Lower lobe of right lung (tissue), 2 donors: ENCODE results near the gene GRID1. TPM values are rescaled to one million over a fixed set of nuclear protein-coding genes. Genes with fewer than 3 reads are reported as not detected.

ENCODE experiments used
- ATAC-seq, 2 donors: fragments of 200-7000 bp; cut with Tn5 transposase; one replicate each; pipeline ENCODE4 v1.9.1; 2020 to 2022; ENCODE audit warnings: mild to moderate bottlenecking in 2 of 2, moderate library complexity in 2 of 2
- DNase-seq: peaks from one replicate; pipeline ENCODE4 v3.0.0-alpha.2; 2020
- H3K27ac ChIP-seq: fragments of 200-600 bp; one replicate; pipeline ENCODE4 v1.8.0; 2022
- H3K27me3 ChIP-seq: fragments of 200-600 bp; one replicate; pipeline ENCODE4 v1.8.0; 2022; ENCODE audit warnings: low read depth
- H3K36me3 ChIP-seq: fragments of 200-600 bp; one replicate; pipeline ENCODE4 v1.8.0; 2022; ENCODE audit warnings: mild to moderate bottlenecking
- H3K4me1 ChIP-seq: fragments of 200-600 bp; one replicate; pipeline ENCODE4 v1.8.0; 2022
- H3K4me3 ChIP-seq: fragments of 200-600 bp; one replicate; pipeline ENCODE4 v1.8.0; 2022; ENCODE audit warnings: mild to moderate bottlenecking
- H3K9me3 ChIP-seq: fragments of 200-600 bp; one replicate; pipeline ENCODE4 v1.8.0; 2022
- intact Hi-C: fragments of 100-400 bp; cut with DNase I; formaldehyde crosslinking; loops from one replicate; pipeline ENCODE4 v1.11.0; 2022
- total RNA-seq: library from RNA; stranded (reverse); fragmentation: NEBNext Ultra II Directional; extraction: Animal tissue kit (Norgen Biotek cat#: 25700); gene quantifications from one replicate; pipeline ENCODE4 v1.2.1, GENCODE V29; 2021
- TF ChIP-seq, protein P1 (sequence below): fragments of 200-600 bp; IDR thresholded peaks from one replicate; pipeline ENCODE4 v1.8.0; 2022; ENCODE audit warnings: antibody characterized with exemption, mild to moderate bottlenecking
- donor health status: DM: no; HTN: yes; CAD: no; lungs with severe emphysema.

The GRID1 gene
- total RNA-seq, 1 donor from 2014 or later: 2.5 TPM

DNA sequence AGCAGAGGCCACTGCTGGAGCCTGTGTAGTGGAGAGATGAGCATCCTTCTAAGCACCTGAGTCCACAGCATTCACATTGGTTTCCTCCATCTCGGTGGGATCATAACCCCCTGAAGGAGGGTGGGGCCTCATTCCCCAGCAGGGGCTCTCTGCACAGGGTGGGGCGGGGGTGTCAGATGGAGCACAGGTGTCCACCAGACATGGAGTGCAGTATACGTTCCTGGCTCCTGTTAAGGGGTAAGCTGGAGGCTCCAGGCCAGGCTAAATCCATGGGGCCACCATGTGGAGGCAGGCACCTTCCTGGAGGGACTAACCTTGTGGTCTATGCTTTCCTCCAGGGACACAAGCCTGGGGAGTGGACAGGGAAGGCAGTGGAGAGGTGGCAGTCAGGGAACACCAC lies 252.6 kb downstream of the GRID1 start:
- Histone ChIP-seq H3K27me3 (no peaks in the 10 kb centered on the region), H3K9me3 (no peaks in the 10 kb centered on the region), H3K27ac (no peak overlapping the region), H3K4me1 (no peaks in the 10 kb centered on the region), H3K36me3 (no peaks in the 10 kb centered on the region), H3K4me3 (no peak overlapping the region)
- intact Hi-C loops: no loop called here
- TF ChIP-seq, protein P1, sequence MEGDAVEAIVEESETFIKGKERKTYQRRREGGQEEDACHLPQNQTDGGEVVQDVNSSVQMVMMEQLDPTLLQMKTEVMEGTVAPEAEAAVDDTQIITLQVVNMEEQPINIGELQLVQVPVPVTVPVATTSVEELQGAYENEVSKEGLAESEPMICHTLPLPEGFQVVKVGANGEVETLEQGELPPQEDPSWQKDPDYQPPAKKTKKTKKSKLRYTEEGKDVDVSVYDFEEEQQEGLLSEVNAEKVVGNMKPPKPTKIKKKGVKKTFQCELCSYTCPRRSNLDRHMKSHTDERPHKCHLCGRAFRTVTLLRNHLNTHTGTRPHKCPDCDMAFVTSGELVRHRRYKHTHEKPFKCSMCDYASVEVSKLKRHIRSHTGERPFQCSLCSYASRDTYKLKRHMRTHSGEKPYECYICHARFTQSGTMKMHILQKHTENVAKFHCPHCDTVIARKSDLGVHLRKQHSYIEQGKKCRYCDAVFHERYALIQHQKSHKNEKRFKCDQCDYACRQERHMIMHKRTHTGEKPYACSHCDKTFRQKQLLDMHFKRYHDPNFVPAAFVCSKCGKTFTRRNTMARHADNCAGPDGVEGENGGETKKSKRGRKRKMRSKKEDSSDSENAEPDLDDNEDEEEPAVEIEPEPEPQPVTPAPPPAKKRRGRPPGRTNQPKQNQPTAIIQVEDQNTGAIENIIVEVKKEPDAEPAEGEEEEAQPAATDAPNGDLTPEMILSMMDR: no peak
- ATAC-seq (no peak), DNase-seq (no peak)

DNA sequence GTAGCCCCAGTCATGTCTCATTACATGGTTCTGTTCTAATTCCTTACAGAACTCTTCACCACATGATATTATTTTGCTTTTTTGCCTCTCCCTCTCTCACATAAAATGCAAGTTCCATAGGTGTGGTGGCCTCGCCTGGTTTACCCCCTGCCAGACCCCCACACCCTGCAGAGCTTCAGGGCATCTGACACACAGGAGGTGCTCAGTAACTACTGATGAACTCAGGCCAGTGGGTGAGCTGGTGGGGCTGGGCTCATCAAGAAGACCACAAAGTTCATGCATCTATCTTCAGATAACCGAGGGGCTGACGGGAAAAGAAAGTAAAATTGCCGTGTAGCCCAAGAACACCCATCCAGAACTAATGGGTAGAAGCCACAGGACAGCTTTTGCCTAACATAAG lies 253.1 kb downstream of the GRID1 start:
- H3K27me3 ChIP-seq: no peaks in the 10 kb centered on the region
- intact Hi-C loops: no loop called here
- H3K36me3 ChIP-seq: no peaks in the 10 kb centered on the region
- no peak overlapping the region for H3K4me3 ChIP-seq
- DNase-seq: no peak
- H3K4me1 ChIP-seq: no peaks in the 10 kb centered on the region
- TF ChIP-seq, protein P1: no peak
- no peak overlapping the region for H3K27ac ChIP-seq
- no peak for ATAC-seq
- H3K9me3 ChIP-seq: no peaks in the 10 kb centered on the region

DNA sequence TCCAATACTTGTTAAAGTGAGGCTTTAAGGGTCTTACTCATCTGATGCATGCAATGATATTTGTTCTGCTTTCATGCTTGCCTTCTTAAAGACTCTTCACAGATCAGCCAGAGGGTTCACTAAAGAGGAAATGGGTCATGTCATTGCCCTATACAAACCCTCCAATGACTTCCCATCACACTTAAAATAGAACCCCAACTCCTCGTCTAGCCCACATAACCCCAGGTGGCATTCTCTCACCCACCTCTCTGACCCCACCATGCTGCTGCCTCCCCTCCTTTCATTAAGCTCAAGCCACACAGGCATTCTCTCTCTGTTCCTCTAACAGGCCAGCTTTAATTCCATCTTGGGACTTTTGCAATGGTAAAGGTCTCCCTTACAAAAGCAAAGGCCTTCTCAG lies 253.6 kb downstream of the GRID1 start:
- TF ChIP-seq, protein P1: no peak
- Histone ChIP-seq H3K27ac (no peak overlapping the region), H3K4me1 (no peaks in the 10 kb centered on the region), H3K27me3 (no peaks in the 10 kb centered on the region), H3K4me3 (no peak overlapping the region), H3K9me3 (no peaks in the 10 kb centered on the region), H3K36me3 (no peaks in the 10 kb centered on the region)
- ATAC-seq: no peak
- intact Hi-C loops: no loop called here
- DNase-seq: no peak

DNA sequence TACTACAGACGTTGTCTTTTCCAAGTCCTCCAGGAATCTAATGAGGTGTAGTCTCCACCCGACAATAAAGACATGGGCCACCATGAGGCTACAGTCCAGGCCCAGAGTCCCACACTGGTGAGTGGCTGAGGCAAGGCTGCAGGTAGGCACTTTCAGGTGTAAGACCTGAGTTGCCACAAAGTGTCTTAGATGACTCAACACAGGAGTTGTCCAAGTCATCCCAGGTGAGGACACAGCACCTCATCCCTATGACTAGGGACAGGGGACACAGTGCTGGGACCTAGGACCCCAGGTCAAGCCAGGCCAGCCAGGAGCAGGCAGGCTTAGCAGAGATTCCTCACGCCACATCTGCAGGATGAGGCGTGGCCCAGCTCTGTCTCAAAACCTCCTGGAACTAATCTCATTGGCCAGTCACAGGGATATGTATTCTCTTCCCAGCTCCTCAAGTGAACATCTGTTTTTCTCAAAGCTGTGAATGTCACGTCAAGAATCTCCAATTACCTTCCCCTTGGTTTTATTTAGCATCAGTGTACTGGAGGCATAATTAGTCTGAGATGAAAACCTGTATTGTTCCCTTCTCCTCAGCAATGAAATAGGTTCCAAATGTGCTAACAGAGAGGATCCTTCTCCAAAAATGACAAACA lies 254.6 kb downstream of the GRID1 start:
- Histone ChIP-seq H3K9me3 (no peaks in the 10 kb centered on the region), H3K4me3 (no peak overlapping the region), H3K4me1 (no peaks in the 10 kb centered on the region), H3K36me3 (no peaks in the 10 kb centered on the region), H3K27ac (no peak overlapping the region), H3K27me3 (no peaks in the 10 kb centered on the region)
- DNase-seq (no peak), ATAC-seq (no peak)
- intact Hi-C loops: no loop called here
- TF ChIP-seq, protein P1: no peak

DNA sequence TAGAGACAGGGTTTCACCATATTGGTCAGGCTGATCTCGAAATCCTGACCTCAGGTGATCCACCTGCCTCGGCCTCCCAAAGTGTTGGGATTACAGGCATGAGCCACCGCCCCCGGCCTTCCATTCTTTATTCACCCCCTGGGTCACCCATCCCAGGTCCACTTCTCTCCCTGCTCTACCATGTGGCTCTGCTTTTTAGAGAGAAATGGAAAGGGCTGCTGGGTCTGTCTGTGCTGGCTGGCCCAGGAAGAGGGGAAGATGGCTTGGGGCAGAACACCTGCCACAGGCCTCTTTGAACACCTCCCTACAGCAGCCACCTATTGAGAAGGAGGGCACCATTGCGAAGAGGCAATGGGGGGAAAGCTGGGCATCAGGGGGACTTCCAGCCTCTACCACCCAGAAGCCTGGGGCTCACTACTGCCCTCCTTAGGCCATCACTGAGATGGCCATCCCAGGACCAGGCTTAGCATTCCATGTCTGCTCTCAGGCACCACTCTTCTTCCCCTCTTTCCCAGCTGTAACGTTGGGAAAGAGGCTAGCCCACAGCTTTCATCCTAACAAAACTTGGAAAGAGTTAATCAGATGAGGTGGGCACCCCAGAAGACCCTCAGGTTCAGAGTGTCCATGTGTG lies 256.3 kb downstream of the GRID1 start:
- intact Hi-C loops: no loop called here
- DNase-seq: no peak
- H3K4me3 ChIP-seq: no peak overlapping the region
- no peak for ATAC-seq
- H3K27me3 ChIP-seq: no peaks in the 10 kb centered on the region
- no peaks in the 10 kb centered on the region for H3K9me3 ChIP-seq
- TF ChIP-seq, protein P1: no peak
- no peaks in the 10 kb centered on the region for H3K36me3 ChIP-seq
- no peak overlapping the region for H3K27ac ChIP-seq
- H3K4me1 ChIP-seq: no peaks in the 10 kb centered on the region
